CD14-positive monocyte (primary cell): Measurements from ENCODE around the gene PTPRQ. TPM values are rescaled to one million over a fixed set of nuclear protein-coding genes. Genes with fewer than 3 reads are reported as not detected.

Experiments used
- DNase-seq, 3 donors: peaks; one replicate each; pipeline ENCODE4 v3.0.0-alpha.2; 2011 to 2022
- H2AFZ ChIP-seq: 2 replicates; pipeline ENCODE4 v1.6.0; 2012; ENCODE audit warnings: mild to moderate bottlenecking, low read depth, low read length, inconsistent platforms; ENCODE audit not compliant: insufficient read depth, poor library complexity, severe bottlenecking
- H3K27ac ChIP-seq, 2 donors: 1 replicate in 1 of 2; 2 replicates in 1 of 2; pipeline ENCODE4 v1.5.1; 2012 to 2013; ENCODE audit warnings: low read length in 2 of 2, control low read depth in 1 of 2, inconsistent platforms in 1 of 2, low read depth in 1 of 2, mild to moderate bottlenecking in 1 of 2
- H3K27me3 ChIP-seq, 2 donors: one replicate each; pipeline versions ENCODE4 v1.6.0 to v1.6.1; 2011 to 2013; ENCODE audit warnings: low read length in 2 of 2; ENCODE audit not compliant: control insufficient read depth in 2 of 2, insufficient read depth in 2 of 2
- H3K36me3 ChIP-seq, 2 donors: replicated peaks in 1 of 2; 1 replicate in 1 of 2; 2 replicates in 1 of 2; pipeline versions ENCODE4 v1.5.1 to v1.6.1; 2012 to 2013; ENCODE audit warnings: low read length in 2 of 2, control low read depth in 1 of 2, inconsistent platforms in 1 of 2, mild to moderate bottlenecking in 1 of 2; ENCODE audit not compliant: insufficient read depth in 2 of 2, control insufficient read depth in 1 of 2
- H3K4me1 ChIP-seq, 2 donors: 1 replicate in 1 of 2; 2 replicates in 1 of 2; pipeline versions ENCODE4 v1.5.1 to v1.6.1; 2012 to 2013; ENCODE audit warnings: low read length in 2 of 2, control low read depth in 1 of 2, inconsistent platforms in 1 of 2, mild to moderate bottlenecking in 1 of 2, moderate library complexity in 1 of 2; ENCODE audit not compliant: insufficient read depth in 2 of 2, control insufficient read depth in 1 of 2
- H3K4me2 ChIP-seq: replicated peaks from 2 replicates; pipeline ENCODE3; 2012; ENCODE audit warnings: low read length, moderate library complexity, mild to moderate bottlenecking; ENCODE audit not compliant: poor library complexity, severe bottlenecking; ENCODE audit errors: extremely low read depth
- H3K4me3 ChIP-seq, 3 experiments: fragments of 200-600 bp in 1 of 3; sonication (generic) in 1 of 3; replicated peaks in 1 of 3; 1 replicate in 2 of 3; 2 replicates in 1 of 3; pipeline ENCODE4 v1.5.1; 2011 to 2013; ENCODE audit warnings: low read length in 3 of 3, mild to moderate bottlenecking in 3 of 3, control low read depth in 2 of 3, low read depth in 2 of 3, inconsistent platforms in 1 of 3, moderate library complexity in 1 of 3
- H3K79me2 ChIP-seq: 2 replicates; pipeline ENCODE4 v1.6.0; 2012; ENCODE audit warnings: mild to moderate bottlenecking, control low read depth, inconsistent platforms, low read length, moderate library complexity; ENCODE audit not compliant: insufficient read depth
- H3K9ac ChIP-seq: 2 replicates; pipeline ENCODE4 v1.6.0; 2017; ENCODE audit warnings: low read length, mild to moderate bottlenecking; ENCODE audit not compliant: insufficient read depth, poor library complexity, severe bottlenecking
- H3K9me3 ChIP-seq, 2 donors: replicated peaks in 1 of 2; 1 replicate in 1 of 2; 2 replicates in 1 of 2; pipeline versions ENCODE4 v1.5.1 to v1.6.1; 2012 to 2013; ENCODE audit warnings: low read length in 2 of 2, control low read depth in 1 of 2; ENCODE audit not compliant: control insufficient read depth in 1 of 2, insufficient read depth in 1 of 2
- H4K20me1 ChIP-seq: 2 replicates; pipeline ENCODE4 v1.6.0; 2012; ENCODE audit warnings: mild to moderate bottlenecking, low read length, control low read depth, moderate library complexity; ENCODE audit not compliant: insufficient read depth
- H3K27ac Mint-ChIP-seq, 7 donors: one replicate each; pipeline ENCODE4 v1.8.0; 2020; ENCODE audit warnings: mild to moderate bottlenecking in 7 of 7, mixed read lengths in 7 of 7, moderate library complexity in 6 of 7, inconsistent platforms in 2 of 7
- H3K27me3 Mint-ChIP-seq, 3 donors: one replicate each; pipeline ENCODE4 v1.8.0; 2021 to 2022; ENCODE audit warnings: low read depth in 3 of 3, mild to moderate bottlenecking in 3 of 3, mixed read lengths in 3 of 3, moderate library complexity in 3 of 3, inconsistent platforms in 1 of 3
- H3K36me3 Mint-ChIP-seq, 2 donors: one replicate each; pipeline ENCODE4 v1.8.0; 2020; ENCODE audit warnings: mixed read lengths in 2 of 2, inconsistent platforms in 1 of 2, mild to moderate bottlenecking in 1 of 2
- H3K4me1 Mint-ChIP-seq: one replicate; pipeline ENCODE4 v1.8.0; 2020; ENCODE audit warnings: mild to moderate bottlenecking, mixed read lengths
- H3K4me3 Mint-ChIP-seq, 2 donors: one replicate each; pipeline ENCODE4 v1.8.0; 2020; ENCODE audit warnings: mild to moderate bottlenecking in 2 of 2, mixed read lengths in 2 of 2, moderate library complexity in 1 of 2
- H3K9me3 Mint-ChIP-seq, 7 donors: one replicate each; pipeline ENCODE4 v1.8.0; 2020 to 2022; ENCODE audit warnings: mixed read lengths in 7 of 7, mild to moderate bottlenecking in 6 of 7, moderate library complexity in 6 of 7, inconsistent platforms in 2 of 7
- WGBS: methylation state at CpG from one replicate; pipeline ENCODE4 v1.1.5; 2013; ENCODE audit warnings: missing lambda C conversion rate; ENCODE audit not compliant: insufficient coverage; 5-methylcytosine and 5-hydroxymethylcytosine counted together
- intact Hi-C, 2 donors: fragments of 100-400 bp; cut with micrococcal nuclease; formaldehyde crosslinking; loops; one replicate each; pipeline versions ENCODE4 v1.15.0 to v1.15.1; 2023
- polyA plus RNA-seq, 3 donors: library from polyadenylated mRNA; depleted of rRNA in 1 of 3; unstranded in 2 of 3; stranded (reverse) in 1 of 3; fragments of 300-500 nt in 2 of 3; fragments of >200 nt in 1 of 3; fragmentation: Illumina TruSeq in 2 of 3; gene quantifications; 1 replicate in 2 of 3; 2 replicates in 1 of 3; pipeline ENCODE4 v1.2.3, GENCODE V29; 2012 to 2021
- TF ChIP-seq, protein P1 (sequence below): fragments of 200-600 bp; IDR thresholded peaks from one replicate; pipeline ENCODE4 v1.8.0; 2022; ENCODE audit warnings: antibody characterized with exemption, mild to moderate bottlenecking

PTPRQ gene
- polyA plus RNA-seq, 3 donors: not detected

- 66% methylated on average over 4 of the region's 4 CpGs for WGBS
- H3K27me3 Mint-ChIP-seq: peaks cover 35 to 57% (median 39%) of the 10 kb centered on the region in 3 donors
- H2AFZ ChIP-seq: peak within 1 kb of the TSS; percentile 72
Observed at GRCh38 chr12:80707126-80707829, 263.2 kb downstream of the PTPRQ start, which contains the start of gene MYF6. MYF6 (plus strand) TSS chr12:80707634; CDS start chr12:80707720, 86 bp downstream.

GRCh38 chr12:80707830-80708258 is 263.8 kb downstream of the PTPRQ start:
- no peak overlapping the region for H3K27ac ChIP-seq
- TF ChIP-seq, protein P1, sequence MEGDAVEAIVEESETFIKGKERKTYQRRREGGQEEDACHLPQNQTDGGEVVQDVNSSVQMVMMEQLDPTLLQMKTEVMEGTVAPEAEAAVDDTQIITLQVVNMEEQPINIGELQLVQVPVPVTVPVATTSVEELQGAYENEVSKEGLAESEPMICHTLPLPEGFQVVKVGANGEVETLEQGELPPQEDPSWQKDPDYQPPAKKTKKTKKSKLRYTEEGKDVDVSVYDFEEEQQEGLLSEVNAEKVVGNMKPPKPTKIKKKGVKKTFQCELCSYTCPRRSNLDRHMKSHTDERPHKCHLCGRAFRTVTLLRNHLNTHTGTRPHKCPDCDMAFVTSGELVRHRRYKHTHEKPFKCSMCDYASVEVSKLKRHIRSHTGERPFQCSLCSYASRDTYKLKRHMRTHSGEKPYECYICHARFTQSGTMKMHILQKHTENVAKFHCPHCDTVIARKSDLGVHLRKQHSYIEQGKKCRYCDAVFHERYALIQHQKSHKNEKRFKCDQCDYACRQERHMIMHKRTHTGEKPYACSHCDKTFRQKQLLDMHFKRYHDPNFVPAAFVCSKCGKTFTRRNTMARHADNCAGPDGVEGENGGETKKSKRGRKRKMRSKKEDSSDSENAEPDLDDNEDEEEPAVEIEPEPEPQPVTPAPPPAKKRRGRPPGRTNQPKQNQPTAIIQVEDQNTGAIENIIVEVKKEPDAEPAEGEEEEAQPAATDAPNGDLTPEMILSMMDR: no peak
- peak overlapping the region; percentile 65 for H3K4me2 ChIP-seq
- no peaks in the 10 kb centered on the region for H4K20me1 ChIP-seq
- no peak for DNase-seq
- no peak overlapping the region for H3K9ac ChIP-seq
- peaks cover 36 to 61% (median 42%) of the 10 kb centered on the region in 3 donors for H3K27me3 Mint-ChIP-seq
- H3K4me3 ChIP-seq: peak overlapping the region in 1 of 3 experiments; percentile 65
- no peaks in the 10 kb centered on the region for H3K36me3 ChIP-seq
- 18% methylated on average over 20 of the region's 21 CpGs for WGBS
- no peak overlapping the region for H3K27ac Mint-ChIP-seq
- H2AFZ ChIP-seq: no peak overlapping the region
- no peaks in the 10 kb centered on the region for H3K36me3 Mint-ChIP-seq
- H3K79me2 ChIP-seq: no peaks in the 10 kb centered on the region
- H3K9me3 ChIP-seq: no peaks in the 10 kb centered on the region
- peaks cover 0 to 9% (median 3%) of the 10 kb centered on the region in 7 donors for H3K9me3 Mint-ChIP-seq
- peaks cover 11 to 13% of the 10 kb centered on the region in 2 donors for H3K4me1 ChIP-seq
- H3K27me3 ChIP-seq: peaks cover 20 to 38% of the 10 kb centered on the region in 2 donors
- H3K4me1 Mint-ChIP-seq: peaks cover 16% of the 10 kb centered on the region
- intact Hi-C loops: no loop called here
- peak overlapping the region; percentile 20 to 88 for H3K4me3 Mint-ChIP-seq

More at GRCh38 chr12:80707126-80707829, 263.2 kb downstream of the PTPRQ start, which contains the start of gene MYF6:
- H3K27ac ChIP-seq: no peak within 1 kb of the TSS
- H3K4me2 ChIP-seq: peak within 1 kb of the TSS; percentile 65
- H3K9me3 ChIP-seq: no peaks in the 10 kb centered on the region
- TF ChIP-seq, protein P1: no peak
- H3K4me3 ChIP-seq: peak within 1 kb of the TSS in 2 of 3 experiments; percentile 14 to 65
- H3K27me3 ChIP-seq: peaks cover 20 to 33% of the 10 kb centered on the region in 2 donors
- no peaks in the 10 kb centered on the region for H3K79me2 ChIP-seq
- H3K36me3 Mint-ChIP-seq: no peaks in the 10 kb centered on the region
- peak within 1 kb of the TSS; percentile 79 to 88 for H3K4me3 Mint-ChIP-seq
- H3K4me1 Mint-ChIP-seq: peaks cover 16% of the 10 kb centered on the region
- intact Hi-C loops: no loop called here
- H3K36me3 ChIP-seq: no peaks in the 10 kb centered on the region
- H4K20me1 ChIP-seq: no peaks in the 10 kb centered on the region
- peaks cover 0 to 9% (median 3%) of the 10 kb centered on the region in 7 donors for H3K9me3 Mint-ChIP-seq
- no peak within 1 kb of the TSS for H3K27ac Mint-ChIP-seq
- no peak for DNase-seq
- H3K4me1 ChIP-seq: peaks cover 11 to 13% of the 10 kb centered on the region in 2 donors
- H3K9ac ChIP-seq: no peak within 1 kb of the TSS
